HFF-Myc (cell line): ENCODE measurements around the gene CCT4.

Experiments
- DNase-seq: peaks from one replicate; pipeline ENCODE4 v3.0.0-alpha.2; 2011; ENCODE audit warnings: low read depth; ENCODE audit errors: extremely low read depth
- H3K4me3 ChIP-seq: replicated peaks from 2 replicates; pipeline ENCODE4 v1.5.1; 2011; ENCODE audit warnings: low read depth, mild to moderate bottlenecking, control low read depth, low read length
- CTCF ChIP-seq: IDR thresholded peaks from 2 replicates; pipeline ENCODE4 v1.5.1; 2012; ENCODE audit warnings: mild to moderate bottlenecking, low read depth, low read length, control low read depth; ENCODE audit errors: missing control alignments

Gene CCT4, protein sequence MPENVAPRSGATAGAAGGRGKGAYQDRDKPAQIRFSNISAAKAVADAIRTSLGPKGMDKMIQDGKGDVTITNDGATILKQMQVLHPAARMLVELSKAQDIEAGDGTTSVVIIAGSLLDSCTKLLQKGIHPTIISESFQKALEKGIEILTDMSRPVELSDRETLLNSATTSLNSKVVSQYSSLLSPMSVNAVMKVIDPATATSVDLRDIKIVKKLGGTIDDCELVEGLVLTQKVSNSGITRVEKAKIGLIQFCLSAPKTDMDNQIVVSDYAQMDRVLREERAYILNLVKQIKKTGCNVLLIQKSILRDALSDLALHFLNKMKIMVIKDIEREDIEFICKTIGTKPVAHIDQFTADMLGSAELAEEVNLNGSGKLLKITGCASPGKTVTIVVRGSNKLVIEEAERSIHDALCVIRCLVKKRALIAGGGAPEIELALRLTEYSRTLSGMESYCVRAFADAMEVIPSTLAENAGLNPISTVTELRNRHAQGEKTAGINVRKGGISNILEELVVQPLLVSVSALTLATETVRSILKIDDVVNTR

GRCh38 chr2:61888267-61889055, at the start of gene CCT4:
Gene CCT4, minus strand, starts transcription at chr2:61888656. Its CDS starts 149 bp downstream, at chr2:61888507.
- H3K4me3 ChIP-seq = peak within 1 kb of the TSS; percentile 89
- DNase-seq = peak; percentile 35
- TF ChIP-seq CTCF = no peak

- no peak for DNase-seq
- no peak overlapping the region for H3K4me3 ChIP-seq
- no peak for TF ChIP-seq CTCF
These were observed 49.4 kb upstream of the CCT4 start for GRCh38 chr2:61937886-61938285.

- no peak for DNase-seq
- TF ChIP-seq CTCF = no peak
- H3K4me3 ChIP-seq = no peak overlapping the region
These were observed 48.6 kb upstream of the CCT4 start for GRCh38 chr2:61937098-61937497.

GRCh38 chr2:61928826-61929461, 40.5 kb upstream of the CCT4 start:
- no peak overlapping the region for H3K4me3 ChIP-seq
- no peak for TF ChIP-seq CTCF
- DNase-seq = peak; percentile 20

DNA sequence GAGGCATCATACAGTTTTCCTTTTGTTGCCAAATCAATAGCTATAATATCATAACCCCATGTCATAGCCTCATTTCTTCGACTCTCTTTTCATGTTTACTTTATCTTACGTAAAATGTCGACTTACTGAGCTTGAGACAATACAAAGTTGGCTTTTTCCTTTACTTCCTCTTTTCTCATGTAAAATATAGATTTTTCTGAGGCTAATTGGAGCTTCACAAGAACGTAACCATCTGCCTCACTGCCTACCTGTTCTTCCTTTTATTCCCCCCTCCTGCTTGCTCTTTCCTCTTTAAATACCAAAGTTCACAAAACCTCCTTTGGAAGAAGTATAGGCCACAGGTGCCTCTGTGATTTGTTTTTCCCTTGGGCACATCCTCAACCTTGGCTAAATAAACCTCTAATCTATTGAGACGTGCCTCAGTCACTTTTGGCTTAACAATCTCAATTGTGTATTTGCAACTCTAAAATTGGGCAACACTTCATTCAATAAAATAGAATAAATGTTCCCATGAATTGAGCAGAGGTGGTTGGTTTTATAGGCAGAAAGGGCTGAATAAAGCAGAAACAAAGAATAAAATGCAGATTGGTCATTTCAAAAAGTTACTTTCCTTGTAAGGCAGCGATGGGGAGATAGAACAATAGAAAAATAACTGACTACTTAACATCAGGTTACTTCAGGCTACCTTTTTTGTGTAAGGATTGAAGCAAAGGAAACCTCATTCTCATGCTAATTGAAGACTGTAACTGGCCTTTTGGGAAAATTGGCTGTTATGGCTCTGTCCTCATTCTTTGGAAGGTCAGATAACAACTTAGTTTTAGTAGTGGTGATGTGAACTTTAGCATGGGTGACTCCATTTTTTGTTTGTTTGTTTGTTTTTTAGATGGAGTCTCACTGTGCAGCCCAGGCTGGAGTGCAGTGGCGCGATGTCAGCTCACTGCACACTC, 38.3 kb upstream of the CCT4 start:
- H3K4me3 ChIP-seq = no peak overlapping the region
- no peak for DNase-seq
- TF ChIP-seq CTCF = no peak
